DMS114 treated with DMSO at 0.1 percent for 48 hours (cell line): ENCODE measurements around the gene WIPI1.
A peak's percentile ranks its signal among the peaks of the same experiment; 100 is the strongest.
"Not testable (repeated sequence)": the region's sequence is repeated elsewhere in the genome, so short reads cannot be mapped to it uniquely, and the experiment has no call there.

ENCODE experiments used
- DNase-seq: peaks from one replicate; lab custom pipeline; 2025; ENCODE audit not compliant: unreplicated experiment; lab: John Stamatoyannopoulos, UW

WIPI1 gene

GRCh38 chr17:68457168-68457538 is at the start of gene WIPI1:
Gene WIPI1, minus strand, starts transcription at chr17:68457496. Its CDS starts 75 bp downstream, at chr17:68457421.
- DNase-seq, result no peak

GRCh38 chr17:68505951-68506350 is 48.7 kb upstream of the WIPI1 start:
- DNase-seq, result no peak

GRCh38 chr17:68501074-68501473 is 43.8 kb upstream of the WIPI1 start:
- no peak for DNase-seq

- DNase-seq, result no peak
These were observed 42.3 kb upstream of the WIPI1 start for GRCh38 chr17:68499587-68499986.

DNA sequence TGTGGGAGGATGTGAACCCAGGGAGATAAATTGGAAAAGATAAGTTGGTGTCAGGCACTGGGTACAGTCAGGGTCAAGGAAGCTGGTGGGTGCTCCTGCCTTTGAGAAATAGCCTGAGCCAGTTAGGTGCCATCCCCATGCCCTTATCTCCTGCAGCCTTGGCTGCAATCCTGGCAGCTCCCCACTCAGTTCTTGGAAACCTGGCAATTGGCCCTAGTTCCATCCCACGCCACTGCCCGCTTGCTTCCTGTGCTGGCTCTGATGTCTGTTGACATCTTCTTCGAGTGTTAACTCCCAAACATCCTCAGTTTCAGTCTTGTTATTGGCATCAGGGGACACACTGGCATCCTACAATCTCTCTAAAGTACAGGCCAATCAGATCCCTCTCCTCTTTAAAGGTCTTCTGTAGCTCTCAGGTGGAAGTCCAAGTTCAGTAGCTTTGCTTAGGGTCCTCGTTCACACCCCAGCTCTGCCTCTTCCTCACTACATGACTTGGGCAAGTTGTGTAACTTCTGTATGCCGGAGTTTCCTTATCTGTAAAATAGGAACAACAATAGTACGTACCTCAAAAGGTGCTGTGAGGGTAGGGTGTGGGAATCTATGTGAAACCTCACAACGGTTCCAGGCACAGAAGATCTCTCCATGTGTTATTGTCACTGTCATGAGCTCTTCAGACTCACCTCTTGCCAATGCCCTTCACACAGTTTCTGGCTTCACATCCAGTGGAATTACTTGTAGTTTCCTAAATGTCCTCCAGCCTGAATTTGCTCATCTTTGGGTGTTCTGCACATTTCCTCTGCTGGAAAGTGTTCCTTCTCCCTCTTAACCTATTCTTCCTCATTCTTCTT is 41.4 kb upstream of the WIPI1 start:
- DNase-seq, result no peak

DNA sequence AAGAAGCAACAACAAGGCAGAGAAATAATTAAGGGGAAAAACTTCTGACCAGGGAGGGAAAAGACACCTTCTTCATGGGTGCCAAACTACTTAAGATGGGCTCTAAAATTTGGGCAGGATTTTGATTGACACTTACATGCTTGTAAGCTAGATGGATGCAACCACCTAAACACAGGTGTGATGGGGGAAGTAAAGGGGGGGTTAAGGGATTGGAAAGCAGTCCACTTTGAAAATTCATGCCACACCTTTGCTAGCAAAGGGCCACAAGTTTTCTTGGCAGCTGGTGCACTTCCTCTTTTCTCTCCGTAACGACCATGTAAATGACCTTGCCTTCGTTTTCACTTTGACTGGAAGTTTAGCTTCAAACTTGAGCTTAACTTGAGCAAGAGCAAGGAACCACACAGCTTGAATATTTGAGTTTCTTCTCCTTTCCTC is 40.6 kb upstream of the WIPI1 start:
- DNase-seq, result no peak

DNA sequence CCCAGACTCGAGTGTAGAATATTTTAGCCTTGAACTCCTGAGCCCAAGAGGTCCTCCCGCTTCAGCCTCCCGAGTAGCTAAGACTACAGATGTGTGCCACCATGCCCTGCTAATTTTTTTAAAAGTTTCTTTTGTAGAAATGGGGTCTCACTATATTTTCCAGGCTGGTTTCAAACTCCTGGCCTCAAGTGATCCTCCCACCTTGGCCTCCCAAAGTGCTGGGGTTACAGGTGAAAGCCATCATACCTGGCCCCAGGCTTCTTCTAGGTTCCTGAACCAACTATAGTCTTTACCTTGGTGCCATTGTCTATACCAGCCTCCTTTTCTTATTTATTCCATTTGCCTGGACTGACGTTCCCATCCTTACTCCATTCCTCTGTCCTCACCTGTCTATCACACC is 37.8 kb upstream of the WIPI1 start:
- DNase-seq, result no peak

DNA sequence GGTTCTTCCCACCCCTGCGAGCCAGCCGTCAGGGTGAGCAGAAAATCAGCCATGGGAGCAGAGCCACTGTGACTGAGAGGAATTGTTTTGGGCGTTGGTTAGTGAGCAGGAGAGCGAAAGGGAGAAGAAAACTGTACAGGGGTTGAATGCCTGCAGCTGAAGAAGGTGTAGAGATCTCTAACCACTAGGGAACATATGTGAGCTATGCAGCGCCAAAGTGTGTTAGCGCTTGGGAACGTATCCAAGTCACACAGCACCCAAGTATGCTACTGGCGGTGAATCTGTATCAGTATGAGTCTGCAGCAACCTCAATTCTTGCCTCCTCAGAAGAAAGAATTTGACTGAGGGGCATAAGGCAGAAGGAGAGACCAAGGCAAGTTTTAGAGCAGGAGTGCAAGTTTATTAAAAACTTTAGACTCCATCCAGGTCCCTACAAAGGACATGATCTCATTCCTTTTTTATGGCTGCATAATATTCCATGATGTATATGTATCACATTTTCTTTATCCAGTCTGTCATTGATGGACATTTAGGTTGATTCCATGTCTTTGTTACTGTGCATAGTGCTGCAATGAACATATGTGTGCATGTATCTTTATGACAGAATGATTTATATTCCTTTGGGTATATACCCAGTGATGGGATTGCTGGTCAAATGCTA is 35.2 kb upstream of the WIPI1 start:
- not testable (repeated sequence) for DNase-seq

DNA sequence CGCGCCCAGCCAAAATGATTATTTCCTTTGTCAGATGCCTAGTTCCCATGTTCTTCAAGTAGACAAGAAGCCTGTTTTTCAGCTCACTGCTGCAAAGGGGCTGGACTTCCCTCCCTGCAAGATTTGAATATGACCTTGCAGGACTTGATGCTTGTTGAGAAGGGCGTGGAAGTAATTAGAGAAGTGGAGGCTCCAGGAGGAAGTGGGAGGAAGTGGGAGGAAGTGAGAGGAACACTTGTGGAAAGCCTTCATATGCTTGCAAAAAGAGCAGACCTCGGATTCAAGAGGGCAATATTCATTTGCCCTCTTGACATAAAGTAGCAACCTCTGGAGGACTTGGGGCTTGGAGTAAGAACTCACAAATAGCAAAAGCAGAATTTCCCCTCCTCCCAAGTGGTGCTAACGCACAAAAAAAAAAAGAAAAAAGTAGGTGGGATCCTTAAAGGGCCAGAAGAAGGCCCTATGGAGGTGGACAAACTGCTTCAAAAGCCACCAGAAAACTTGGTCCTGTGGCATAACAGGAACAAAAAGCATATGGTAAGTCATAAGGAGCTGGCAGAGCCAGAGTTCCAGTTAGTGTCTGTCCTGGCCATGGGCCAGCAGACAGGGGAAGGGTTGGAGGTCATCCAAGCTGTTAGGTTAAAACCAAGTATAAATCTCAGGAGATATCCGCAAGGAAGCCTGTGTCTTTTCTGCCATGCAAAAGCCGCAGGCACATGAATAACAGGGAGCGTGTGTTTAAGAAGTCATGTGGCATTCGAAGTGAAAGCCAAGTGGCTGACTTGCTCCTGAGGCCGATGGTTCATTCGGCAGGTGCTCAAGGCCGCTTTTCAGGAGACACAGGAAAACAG is 34.3 kb upstream of the WIPI1 start:
- DNase-seq, result no peak

DNA sequence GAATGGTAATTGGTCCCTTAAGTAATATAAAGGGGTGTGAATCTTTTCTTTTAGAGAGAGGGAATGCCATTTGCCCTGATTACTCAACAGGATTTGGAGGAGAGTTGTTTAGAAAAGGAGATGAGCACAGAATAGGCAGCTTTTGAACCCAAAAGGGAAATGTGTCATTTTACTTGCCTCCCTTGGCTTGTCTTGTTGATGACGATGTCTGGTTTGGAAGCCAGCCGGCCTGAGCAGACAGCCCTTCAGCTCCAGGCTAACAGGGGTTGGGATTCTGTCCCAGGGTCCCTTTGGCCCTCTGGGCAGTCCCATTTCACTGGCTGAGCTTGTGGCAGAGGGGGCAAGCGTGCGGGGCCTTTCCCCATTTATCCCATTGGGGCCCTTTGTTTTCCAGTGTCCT is 32.6 kb upstream of the WIPI1 start:
- no peak for DNase-seq

- no peak for DNase-seq
These were observed 27.2 kb upstream of the WIPI1 start for GRCh38 chr17:68484458-68484857.

DNA sequence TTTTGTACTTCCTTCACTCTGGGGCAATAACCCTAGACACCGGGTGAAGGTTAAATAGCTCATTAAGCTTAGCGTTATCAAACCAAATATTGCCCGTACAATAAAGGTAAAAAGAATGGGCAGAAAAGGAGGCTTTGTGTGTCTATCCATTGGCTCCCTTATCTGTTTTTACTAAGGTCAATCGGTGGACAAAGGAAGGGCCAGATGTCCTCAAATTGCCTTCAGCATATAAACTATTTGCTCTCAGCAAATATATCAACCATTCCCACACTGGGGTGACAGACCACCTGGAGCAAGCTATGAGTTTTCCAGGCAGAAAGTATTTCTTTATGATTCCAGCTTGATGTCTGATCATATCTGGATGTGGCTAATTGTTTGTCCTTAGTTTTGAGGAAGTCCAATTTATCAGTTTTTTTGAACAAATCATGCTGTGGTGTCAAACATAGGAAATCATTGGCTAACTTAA is 25.3 kb upstream of the WIPI1 start:
- DNase-seq, result no peak

- DNase-seq, result no peak
These were observed 23.6 kb upstream of the WIPI1 start for GRCh38 chr17:68480885-68481284.

GRCh38 chr17:68470961-68471360 is 13.7 kb upstream of the WIPI1 start:
- no peak for DNase-seq

DNA sequence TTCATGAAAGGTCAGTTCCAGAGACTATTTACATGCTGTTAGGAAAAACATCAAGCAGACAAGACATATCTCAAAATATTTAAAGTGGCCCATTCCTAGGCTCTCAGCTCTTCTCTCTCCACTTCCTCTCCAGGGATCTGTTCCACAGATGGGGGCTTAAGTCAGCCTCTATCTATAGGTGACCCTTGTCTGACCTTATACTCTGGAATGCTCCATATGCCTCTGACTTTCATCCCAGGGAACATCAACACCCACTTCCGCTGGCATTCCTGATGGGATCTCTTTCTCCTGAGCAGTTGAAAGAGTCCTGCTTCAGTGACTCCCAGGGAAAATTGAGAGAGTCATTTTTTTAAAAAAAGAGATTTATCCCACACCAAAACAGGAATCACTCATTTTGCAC is 11.5 kb upstream of the WIPI1 start:
- no peak for DNase-seq

DNA sequence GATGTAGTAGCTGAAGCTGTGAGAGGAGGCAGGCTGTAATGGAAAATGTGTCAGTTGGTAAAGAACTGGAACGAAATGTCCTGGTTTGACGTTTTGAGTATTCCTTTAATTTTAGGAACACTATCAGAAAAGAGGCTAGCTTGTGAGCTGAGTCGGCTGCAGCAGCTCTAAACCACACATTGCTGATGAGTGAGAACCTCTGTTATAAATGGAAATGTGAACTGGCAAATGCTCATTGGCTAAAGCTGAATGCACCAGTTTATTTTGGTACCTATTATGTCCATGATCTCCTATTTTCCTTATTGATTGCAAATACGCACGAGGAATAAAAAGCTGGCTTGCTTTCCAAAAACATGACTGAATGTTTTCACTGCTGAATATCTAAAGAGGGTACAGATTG is 11.0 kb upstream of the WIPI1 start:
- no peak for DNase-seq

GRCh38 chr17:68463211-68464019 is 6.1 kb upstream of the WIPI1 start:
- DNase-seq, result no peak

- peak; percentile 62 for DNase-seq
These were observed 5.3 kb upstream of the WIPI1 start for GRCh38 chr17:68462381-68463210.

- no peak for DNase-seq
These were observed 4.3 kb upstream of the WIPI1 start for GRCh38 chr17:68461589-68461988.

GRCh38 chr17:68461122-68461539 is 3.8 kb upstream of the WIPI1 start:
- DNase-seq, result no peak
